GM18507 (cell line): Measurements from ENCODE around the gene AOPEP.

Experiments
- DNase-seq: peaks from one replicate; pipeline ENCODE4 v3.0.0; 2011; ENCODE audit warnings: low read depth; ENCODE audit not compliant: insufficient read length; ENCODE audit errors: extremely low spot score
- FAIRE-seq: peaks from 2 replicates; lab custom pipeline; 2011; peaks lifted over from hg19 to GRCh38; lab: Jason Lieb, UNC

The AOPEP gene

DNA sequence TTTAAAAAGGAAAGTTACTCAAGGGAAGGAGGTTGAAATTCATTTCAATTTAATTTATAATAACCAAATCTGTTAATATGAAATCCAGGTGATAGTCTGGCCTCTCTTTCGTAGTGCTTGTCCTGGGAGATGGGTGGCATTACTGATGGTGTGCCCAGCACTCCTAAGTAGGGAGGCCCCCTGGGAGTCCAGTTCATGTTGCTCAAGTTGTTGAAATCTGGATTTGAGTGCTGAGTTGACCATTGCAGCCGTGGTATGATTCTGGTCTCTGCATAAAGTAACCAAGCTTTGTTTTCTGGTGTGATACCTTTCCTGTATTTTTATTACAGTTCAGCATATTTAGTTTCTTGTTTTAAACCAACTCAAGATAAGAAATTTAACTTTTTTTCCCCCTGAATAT, 303.2 kb downstream of the AOPEP start:
- DNase-seq (no peak), FAIRE-seq (no peak)

DNA sequence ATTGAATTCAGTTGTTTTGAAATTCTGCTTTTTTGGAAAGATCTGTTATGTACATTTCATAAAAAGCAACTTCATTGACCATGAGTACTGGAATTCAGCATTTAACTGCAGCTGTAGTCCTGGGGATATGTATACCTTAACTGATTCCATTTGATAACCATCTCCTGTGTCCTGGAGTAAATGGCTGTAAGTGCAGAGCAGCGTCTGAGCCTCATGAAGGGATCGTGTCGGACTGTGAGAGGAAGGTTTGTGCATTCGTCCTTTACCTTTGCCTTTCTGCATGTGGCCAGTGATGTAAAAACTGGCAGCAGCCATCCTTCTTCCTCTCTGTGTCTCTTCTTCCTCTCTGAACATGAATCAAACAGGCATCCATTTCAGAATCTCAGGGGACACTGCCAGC, 303.8 kb downstream of the AOPEP start:
- FAIRE-seq, result no peak
- DNase-seq, result no peak

DNA sequence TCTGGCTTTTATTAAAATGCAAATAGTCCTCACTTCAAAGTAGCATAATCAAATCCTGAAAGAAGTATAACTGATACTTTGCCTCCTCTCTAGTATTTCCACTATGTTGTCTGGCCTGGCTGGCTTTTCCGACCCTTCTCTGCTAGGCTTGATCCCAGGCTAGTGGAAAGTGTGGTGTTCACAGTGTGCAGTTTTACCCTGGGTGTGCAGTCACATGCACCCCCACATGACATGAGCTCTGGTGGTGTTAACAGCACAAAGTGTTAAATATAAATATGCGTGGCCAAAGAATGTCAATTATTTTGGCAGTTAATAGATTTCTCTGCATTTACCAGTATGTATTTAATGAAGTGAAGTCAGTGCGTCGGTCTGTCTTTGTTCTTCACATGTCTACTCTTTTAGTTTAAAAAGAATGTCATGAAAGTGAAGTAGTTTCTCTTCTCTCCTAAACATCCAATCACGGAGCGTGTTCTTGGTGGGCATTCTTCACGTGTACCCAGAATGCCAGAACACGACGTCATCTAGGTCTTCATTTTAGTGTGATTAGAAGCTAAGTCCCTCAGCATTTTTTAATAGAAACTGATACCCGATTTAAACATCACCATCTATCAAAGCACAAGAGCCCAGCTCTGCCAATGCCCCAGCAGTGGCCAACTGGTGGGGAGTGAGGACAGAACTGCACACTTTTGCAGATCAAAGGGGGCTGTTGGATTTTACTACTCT, 304.6 kb downstream of the AOPEP start:
- no peak for FAIRE-seq
- no peak for DNase-seq

GRCh38 chr9:95031711-95032461, 305.4 kb downstream of the AOPEP start:
- FAIRE-seq, result no peak
- no peak for DNase-seq

DNA sequence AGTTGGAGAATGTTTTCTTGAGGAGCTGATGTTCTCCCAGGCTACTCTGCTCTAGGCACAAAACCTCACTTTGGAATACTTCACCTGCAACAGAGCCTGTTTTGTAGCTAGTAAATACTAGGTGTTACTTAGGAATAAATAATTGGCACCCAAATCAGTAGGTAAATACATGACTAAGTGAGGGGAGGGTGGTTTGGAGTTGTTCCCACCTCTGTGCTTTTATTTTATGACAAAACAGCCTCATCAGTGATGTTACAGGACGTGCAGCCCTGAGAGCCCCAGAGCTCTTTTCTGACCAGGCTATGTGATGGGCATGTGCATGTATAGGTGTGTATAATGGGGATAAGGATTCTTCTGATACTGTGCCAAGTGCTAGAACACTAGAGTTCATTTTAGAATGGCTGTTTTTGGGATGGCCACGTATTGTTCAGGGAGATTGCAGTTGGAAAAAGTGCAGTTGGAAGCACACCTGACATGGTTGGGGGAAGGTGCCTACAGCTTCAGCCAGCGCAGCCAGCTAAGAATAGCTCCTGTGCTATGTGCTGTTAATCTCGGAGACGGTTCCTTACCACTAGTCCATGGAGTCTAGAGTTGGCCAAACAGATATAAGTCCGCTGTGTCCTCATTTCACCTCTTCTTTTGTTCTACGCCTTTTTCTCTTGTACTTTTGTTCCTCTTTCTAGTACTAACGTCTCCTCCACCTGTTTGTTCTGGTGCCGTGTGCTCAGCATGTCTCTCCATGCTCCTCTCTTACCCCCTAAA, 306.3 kb downstream of the AOPEP start:
- DNase-seq (no peak), FAIRE-seq (no peak)

DNA sequence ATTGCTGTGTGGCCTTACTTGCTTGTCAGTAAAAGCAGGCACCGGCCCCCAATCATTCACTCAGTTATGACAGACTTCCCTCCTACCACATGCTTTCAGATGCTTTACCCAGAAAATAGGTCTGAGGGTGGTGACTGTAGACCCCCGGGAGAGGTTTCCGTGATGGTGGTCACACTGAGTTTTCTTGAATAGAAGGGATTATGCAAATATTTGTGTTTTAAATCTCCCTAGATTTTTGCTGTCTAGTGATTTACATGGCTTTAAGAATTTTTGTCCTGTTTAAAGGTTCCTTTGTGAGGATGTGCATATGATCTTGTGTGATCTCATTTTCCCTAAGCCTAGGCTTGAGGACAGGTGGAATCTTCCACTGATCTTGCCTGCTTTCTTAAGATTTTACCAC, 309.3 kb downstream of the AOPEP start:
- DNase-seq, result no peak
- FAIRE-seq, result no peak

DNA sequence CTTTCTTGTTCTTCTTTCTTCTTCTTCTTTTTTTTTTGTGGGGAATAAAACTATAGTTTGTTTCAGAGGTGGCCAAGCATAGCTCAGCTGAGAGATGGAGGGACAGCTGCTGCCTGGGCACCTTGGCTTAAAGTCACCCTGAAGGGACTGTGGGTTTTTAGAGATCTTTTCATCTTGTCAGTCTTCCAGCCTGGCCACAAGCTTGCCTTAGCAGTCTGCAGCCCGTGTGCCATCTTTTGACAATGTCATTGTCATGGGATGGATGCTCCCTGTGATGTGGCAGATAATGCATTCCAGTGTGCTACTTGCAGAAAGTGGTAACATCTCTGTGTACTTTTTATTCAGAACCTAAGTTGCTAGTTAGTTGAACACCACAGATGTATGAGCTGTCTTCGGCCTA, 310.2 kb downstream of the AOPEP start:
- DNase-seq (no peak), FAIRE-seq (no peak)

DNA sequence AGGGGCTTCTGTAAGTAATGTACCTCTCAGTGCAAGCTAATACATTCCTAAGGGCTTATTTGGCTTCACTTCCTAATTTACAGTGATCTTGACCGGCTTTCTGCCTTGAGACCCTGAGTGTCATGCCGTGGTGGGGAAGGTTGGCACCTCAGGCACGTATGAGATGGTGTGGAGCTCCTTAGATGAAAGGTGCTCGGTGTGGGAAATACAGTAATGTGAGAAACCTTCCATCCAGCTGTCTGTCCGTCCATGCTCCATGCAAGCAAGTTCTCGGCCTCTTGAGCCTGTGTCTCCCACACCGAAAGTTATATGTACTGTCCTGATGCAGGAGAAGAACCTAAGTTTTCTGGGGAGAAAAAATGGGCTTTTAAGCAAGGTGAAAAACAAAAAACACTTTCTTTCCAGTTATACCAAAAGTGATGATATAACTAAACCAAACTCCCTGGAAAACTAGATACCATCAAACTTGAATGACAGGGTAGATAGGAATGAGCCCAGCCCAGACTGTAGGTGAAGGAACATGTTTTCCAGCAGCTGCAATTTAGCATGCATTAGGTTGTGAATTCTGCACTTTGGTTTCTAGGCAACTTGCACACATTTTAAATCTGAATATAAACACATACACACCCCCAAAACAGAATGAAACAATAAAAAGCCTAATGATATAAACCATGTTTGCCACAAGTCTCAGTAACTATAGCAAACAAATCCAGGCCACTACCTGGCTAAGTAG, 311.5 kb downstream of the AOPEP start:
- FAIRE-seq (no peak), DNase-seq (no peak)

- DNase-seq, result no peak
- FAIRE-seq, result no peak
These were observed 312.2 kb downstream of the AOPEP start for GRCh38 chr9:95038666-95039065.

GRCh38 chr9:95040106-95040505, 313.6 kb downstream of the AOPEP start:
- FAIRE-seq (no peak), DNase-seq (no peak)

DNA sequence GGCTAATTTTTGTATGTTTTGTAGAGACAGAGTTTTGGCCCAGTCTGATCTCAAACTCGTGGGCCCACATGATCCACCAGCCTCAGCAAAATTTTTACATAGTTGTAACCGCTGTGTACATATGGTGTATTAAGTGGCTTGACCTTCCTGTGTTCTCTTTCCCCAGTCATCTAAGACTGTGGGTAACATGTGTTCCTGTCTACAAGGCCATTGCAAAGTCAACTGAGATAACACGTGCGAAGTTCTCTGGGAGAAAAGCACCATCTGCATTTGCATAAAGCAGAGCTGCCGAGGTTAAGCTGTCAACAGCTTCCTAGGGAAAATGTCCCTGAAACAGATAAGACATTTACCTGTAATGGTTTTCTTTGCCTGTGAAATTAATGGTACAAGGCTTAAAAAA, 317.3 kb downstream of the AOPEP start:
- DNase-seq (no peak), FAIRE-seq (no peak)

DNA sequence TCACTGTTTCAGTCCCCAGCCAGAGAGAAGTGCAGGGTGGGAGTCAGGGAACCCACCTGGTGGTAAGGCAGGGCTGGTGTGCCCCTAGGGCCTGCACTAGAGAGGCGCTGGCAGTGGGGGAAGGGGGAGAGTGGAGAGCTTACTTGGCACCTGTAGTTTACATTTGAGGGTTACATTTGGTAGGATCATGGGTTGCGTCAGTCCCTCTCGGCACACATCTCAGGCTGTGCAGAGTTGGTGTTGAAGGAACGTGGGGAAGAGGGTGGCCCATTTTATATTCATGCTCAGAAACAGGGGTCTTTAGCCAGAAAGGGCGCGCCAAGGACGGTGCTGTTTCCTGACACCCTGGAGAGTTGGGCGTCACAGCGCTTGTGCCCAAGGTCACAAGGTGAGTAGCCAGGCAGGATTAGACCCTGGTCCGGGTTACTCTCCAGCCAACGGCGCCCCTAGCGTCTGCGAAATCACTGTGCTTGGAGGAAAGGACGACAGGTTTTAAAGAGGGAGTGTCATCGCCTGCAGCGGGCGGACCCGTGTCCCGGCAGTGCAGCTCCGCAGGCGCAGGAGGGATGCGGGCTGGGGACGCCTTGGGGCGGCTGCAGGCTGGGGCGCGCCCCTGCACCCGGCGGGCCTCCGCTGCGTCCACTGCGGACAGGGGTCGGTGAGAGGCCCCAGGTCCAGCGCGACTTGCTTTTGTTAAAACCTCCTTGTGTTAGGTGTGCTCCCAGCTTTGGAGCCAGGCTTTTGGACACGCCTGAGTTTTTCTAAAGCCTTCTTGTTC, 318.4 kb downstream of the AOPEP start:
- FAIRE-seq (no peak), DNase-seq (no peak)

- no peak for FAIRE-seq
- no peak for DNase-seq
These were observed 319.3 kb downstream of the AOPEP start for GRCh38 chr9:95045751-95046150.

DNA sequence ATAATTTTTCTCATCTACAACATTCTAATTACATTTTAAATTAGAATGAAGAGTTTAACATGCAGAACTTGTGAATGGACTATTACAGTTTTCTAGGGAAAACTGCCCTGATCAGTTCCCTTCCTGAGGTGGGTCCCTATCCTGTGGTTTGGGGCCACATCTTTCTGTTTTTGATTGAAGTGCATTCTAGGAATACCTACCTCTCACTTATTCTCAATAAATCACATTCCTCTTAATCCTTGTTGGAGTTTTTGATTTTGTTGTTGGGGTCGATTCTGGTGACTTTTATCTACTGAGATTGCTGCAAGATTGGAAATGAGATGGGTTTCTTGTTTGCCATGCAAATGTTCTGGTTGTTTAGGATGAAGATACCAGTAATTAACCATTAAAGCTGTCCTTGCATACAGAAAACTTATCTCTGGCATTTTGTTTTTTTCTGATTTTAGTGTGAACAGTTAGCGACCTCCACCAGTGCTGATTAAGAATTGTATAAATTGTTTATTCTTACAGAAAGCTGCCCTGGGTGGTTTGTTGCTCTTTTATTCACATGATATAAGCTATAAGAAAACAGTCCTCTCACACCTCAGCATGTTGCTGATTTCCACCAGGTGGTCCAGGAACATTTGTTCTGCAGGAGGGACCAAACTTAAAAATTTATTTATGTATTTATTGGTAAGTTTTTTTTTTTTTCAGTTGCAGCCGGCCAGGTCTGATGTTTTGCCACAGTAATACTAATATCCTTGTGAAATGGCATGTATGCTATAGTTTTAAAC, 321.1 kb downstream of the AOPEP start:
- FAIRE-seq (no peak), DNase-seq (no peak)

- FAIRE-seq, result no peak
- DNase-seq, result peak; percentile 55
These were observed 322.0 kb downstream of the AOPEP start for GRCh38 chr9:95048225-95049087.

DNA sequence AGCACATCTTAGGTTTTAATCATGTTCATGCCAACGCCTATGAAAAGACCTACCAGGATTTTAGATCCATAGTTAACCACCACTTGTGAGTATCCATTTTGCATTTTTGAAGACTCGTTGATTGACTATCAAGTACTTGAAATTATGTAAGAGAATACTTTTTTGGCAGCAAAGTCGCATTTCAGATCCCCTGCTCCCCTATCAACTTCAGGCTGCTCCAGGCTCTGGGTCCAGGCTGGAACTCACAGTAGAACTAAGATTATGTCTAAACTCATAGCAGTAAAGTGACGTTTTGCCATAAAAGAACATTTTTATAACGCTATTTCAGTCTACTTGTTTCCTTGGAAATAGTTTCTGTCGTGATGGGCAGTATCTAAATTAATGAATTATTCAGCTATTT, 323.3 kb downstream of the AOPEP start:
- DNase-seq, result no peak
- FAIRE-seq, result no peak
